ENCODE measurements around the gene STX8.

DNA sequence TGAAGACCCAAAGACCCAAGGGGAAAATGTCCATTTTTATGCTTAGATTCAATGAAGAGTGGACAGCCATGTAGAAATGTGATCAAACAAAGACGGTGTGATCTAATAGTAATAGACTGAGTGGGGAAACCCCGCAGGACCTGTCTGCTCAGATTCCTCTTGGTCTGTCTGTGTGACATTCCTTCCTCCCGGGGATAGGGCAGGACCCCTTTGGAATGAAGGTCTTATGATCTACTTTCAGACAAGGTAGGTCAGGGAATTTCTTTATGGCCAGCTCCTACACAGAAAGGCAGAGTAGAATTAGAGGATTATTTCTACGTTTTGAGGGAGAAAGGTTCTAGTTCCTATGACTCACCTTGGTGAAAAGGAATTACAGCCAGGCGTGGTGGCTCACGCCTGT lies 267.6 kb downstream of the STX8 start:
- TF ChIP-seq POLR2A (IDR thresholded peaks at IDR 0.05), result no peak
- TF ChIP-seq, protein P1, sequence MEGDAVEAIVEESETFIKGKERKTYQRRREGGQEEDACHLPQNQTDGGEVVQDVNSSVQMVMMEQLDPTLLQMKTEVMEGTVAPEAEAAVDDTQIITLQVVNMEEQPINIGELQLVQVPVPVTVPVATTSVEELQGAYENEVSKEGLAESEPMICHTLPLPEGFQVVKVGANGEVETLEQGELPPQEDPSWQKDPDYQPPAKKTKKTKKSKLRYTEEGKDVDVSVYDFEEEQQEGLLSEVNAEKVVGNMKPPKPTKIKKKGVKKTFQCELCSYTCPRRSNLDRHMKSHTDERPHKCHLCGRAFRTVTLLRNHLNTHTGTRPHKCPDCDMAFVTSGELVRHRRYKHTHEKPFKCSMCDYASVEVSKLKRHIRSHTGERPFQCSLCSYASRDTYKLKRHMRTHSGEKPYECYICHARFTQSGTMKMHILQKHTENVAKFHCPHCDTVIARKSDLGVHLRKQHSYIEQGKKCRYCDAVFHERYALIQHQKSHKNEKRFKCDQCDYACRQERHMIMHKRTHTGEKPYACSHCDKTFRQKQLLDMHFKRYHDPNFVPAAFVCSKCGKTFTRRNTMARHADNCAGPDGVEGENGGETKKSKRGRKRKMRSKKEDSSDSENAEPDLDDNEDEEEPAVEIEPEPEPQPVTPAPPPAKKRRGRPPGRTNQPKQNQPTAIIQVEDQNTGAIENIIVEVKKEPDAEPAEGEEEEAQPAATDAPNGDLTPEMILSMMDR (IDR thresholded peaks at IDR 0.05), result no peak
